BE2C (cell line): ENCODE measurements around the gene PLD5.

Experiments
- DNase-seq: peaks from one replicate; pipeline ENCODE4 v3.0.0-alpha.2; 2020
- H3K27me3 ChIP-seq: fragments of 250-450 bp; sonication (Bioruptor Pico); 2 replicates; pipeline ENCODE4 v1.5.1; 2020; ENCODE audit warnings: mild to moderate bottlenecking
- H3K36me3 ChIP-seq: fragments of 250-450 bp; sonication (Bioruptor Pico); 2 replicates; pipeline ENCODE4 v1.5.1; 2020; ENCODE audit warnings: mild to moderate bottlenecking
- H3K4me1 ChIP-seq: fragments of 250-450 bp; sonication (Bioruptor Pico); 2 replicates; pipeline ENCODE4 v1.5.1; 2020
- H3K4me3 ChIP-seq: 2 replicates; pipeline ENCODE4 v1.5.1; 2011; ENCODE audit warnings: low read depth, low read length
- H3K9me3 ChIP-seq: fragments of 250-450 bp; sonication (Bioruptor Pico); 2 replicates; pipeline ENCODE4 v1.5.1; 2020
- CTCF ChIP-seq: IDR thresholded peaks from 2 replicates; pipeline ENCODE4 v1.5.1; 2012; ENCODE audit warnings: mild to moderate bottlenecking, low read depth, low read length

The PLD5 gene

GRCh38 chr1:242093116-242093515 lies 431.4 kb downstream of the PLD5 start:
- no peak for DNase-seq
- no peak for TF ChIP-seq CTCF
- Histone ChIP-seq H3K36me3 (no peaks in the 10 kb centered on the region), H3K9me3 (no peaks in the 10 kb centered on the region), H3K4me3 (no peak overlapping the region), H3K4me1 (no peaks in the 10 kb centered on the region), H3K27me3 (no peaks in the 10 kb centered on the region)

DNA sequence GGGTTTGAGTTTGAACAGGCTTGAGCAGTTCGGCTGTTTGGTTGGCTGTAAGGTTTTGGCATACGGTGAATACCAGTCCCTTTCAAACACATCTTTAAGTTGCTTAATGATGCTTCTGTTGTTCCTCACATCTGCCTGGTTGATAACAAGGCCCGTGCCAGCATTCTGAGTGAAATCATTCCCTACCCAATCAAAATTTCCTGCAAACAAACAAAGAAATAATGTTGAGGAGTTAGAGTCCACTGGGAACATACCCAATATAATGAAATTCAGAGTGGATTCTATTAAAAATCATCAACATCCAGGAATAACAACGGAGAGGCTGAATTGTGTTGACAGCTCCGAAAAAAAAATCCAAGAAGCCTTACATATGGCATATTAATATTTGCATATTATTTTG lies 434.6 kb downstream of the PLD5 start:
- no peak for TF ChIP-seq CTCF
- no peaks in the 10 kb centered on the region for H3K36me3 ChIP-seq
- no peak overlapping the region for H3K4me3 ChIP-seq
- no peaks in the 10 kb centered on the region for H3K9me3 ChIP-seq
- H3K4me1 ChIP-seq: no peaks in the 10 kb centered on the region
- H3K27me3 ChIP-seq: no peaks in the 10 kb centered on the region
- no peak for DNase-seq

DNA sequence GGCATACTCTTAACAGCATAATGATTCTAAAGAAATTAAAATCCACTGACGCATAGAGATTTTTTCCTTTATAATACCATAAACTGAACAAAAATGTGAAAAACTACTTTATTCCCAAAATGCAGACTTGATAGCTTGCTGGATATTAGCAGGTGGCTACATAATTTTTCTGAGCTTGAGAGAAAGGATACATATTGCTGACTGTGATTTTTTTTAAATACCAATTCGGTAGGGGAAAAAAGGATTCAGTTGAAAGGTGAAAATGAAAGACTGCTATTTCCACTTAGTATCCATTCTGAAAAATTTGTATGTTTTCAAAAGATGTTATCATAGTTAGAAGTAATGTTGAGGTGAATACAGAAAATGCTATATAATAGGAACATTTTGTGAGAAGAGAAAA lies 435.6 kb downstream of the PLD5 start:
- Histone ChIP-seq H3K27me3 (no peaks in the 10 kb centered on the region), H3K9me3 (no peaks in the 10 kb centered on the region), H3K4me1 (no peaks in the 10 kb centered on the region), H3K36me3 (no peaks in the 10 kb centered on the region), H3K4me3 (no peak overlapping the region)
- no peak for TF ChIP-seq CTCF
- DNase-seq: no peak

DNA sequence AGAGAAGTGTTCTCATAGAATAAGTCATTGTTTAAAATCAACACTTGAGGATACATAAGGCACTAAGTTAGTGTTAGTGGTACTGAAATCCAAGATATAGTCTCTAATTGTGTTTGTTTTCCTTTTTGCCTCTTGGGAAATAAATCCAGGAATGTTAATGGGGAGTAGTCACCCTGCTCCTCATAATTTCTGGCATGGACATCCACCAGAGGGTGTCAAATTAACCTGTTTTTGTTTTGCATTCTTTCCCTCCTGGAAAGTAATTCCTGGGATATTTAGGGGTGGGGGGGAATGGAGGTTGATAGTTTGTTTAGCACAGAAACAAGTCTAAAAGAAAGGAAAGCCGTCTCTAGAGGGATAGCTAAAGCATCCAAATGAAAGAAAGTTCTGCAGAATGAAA lies 437.8 kb downstream of the PLD5 start:
- Histone ChIP-seq H3K4me1 (no peaks in the 10 kb centered on the region), H3K9me3 (no peaks in the 10 kb centered on the region), H3K4me3 (no peak overlapping the region), H3K36me3 (no peaks in the 10 kb centered on the region), H3K27me3 (no peaks in the 10 kb centered on the region)
- TF ChIP-seq CTCF: no peak
- DNase-seq: no peak

- Histone ChIP-seq H3K9me3 (no peaks in the 10 kb centered on the region), H3K4me1 (no peaks in the 10 kb centered on the region), H3K36me3 (no peaks in the 10 kb centered on the region), H3K27me3 (no peaks in the 10 kb centered on the region), H3K4me3 (no peak overlapping the region)
- no peak for TF ChIP-seq CTCF
- no peak for DNase-seq
Measured at GRCh38 chr1:242086093-242086492, 438.4 kb downstream of the PLD5 start.

- no peak for TF ChIP-seq CTCF
- Histone ChIP-seq H3K9me3 (no peaks in the 10 kb centered on the region), H3K4me3 (no peak overlapping the region), H3K4me1 (no peaks in the 10 kb centered on the region), H3K27me3 (no peaks in the 10 kb centered on the region), H3K36me3 (no peaks in the 10 kb centered on the region)
- DNase-seq: no peak
Measured at GRCh38 chr1:242083742-242084141, 440.8 kb downstream of the PLD5 start.
